HepG2 (cell line): ENCODE data around the gene SLC2A6. TPM values are rescaled to one million over a fixed set of nuclear protein-coding genes. Genes with fewer than 3 reads are reported as not detected.

Source experiments
- ATM ChIP-seq: fragments of 450-650 bp; IDR thresholded peaks from 2 replicates; pipeline ENCODE4 v1.7.1; 2017; ENCODE audit warnings: mild to moderate bottlenecking, borderline replicate concordance
- DNMT1 ChIP-seq: sonication (generic); formaldehyde crosslinking; IDR thresholded peaks from 2 replicates; pipeline ENCODE4 v1.5.1; 2020; ENCODE audit warnings: mild to moderate bottlenecking, missing genetic modification reagents
- ELF1 ChIP-seq: sonication (generic); formaldehyde crosslinking; IDR thresholded peaks from 2 replicates; pipeline ENCODE4 v1.4.0; 2020; ENCODE audit warnings: missing genetic modification reagents
- FLYWCH1 ChIP-seq: sonication (generic); formaldehyde crosslinking; IDR thresholded peaks from 2 replicates; pipeline ENCODE4 v1.8.1; 2023; ENCODE audit warnings: mild to moderate bottlenecking, missing genetic modification reagents
- GTF3A ChIP-seq: sonication (generic); formaldehyde crosslinking; conservative IDR thresholded peaks from 2 replicates; pipeline ENCODE4 v1.4.0; 2020; ENCODE audit warnings: mild to moderate bottlenecking, missing genetic modification reagents
- KAT8 ChIP-seq: IDR thresholded peaks from 2 replicates; pipeline ENCODE4 v1.6.1; 2016; ENCODE audit warnings: missing genetic modification reagents, missing compliant biosample characterization
- NPAS2 ChIP-seq: sonication (generic); formaldehyde crosslinking; IDR thresholded peaks from 2 replicates; pipeline ENCODE4 v1.8.0; 2022; ENCODE audit warnings: mild to moderate bottlenecking, missing genetic modification reagents, borderline replicate concordance
- RELA ChIP-seq: sonication (generic); formaldehyde crosslinking; IDR thresholded peaks from 2 replicates; pipeline ENCODE4 v1.4.0; 2020; ENCODE audit warnings: missing genetic modification reagents
- TRIM24 ChIP-seq: sonication (generic); formaldehyde crosslinking; IDR thresholded peaks from 2 replicates; pipeline ENCODE4 v1.8.0; 2022; ENCODE audit warnings: mild to moderate bottlenecking, missing genetic modification reagents
- ZNF33A ChIP-seq: sonication (generic); formaldehyde crosslinking; IDR thresholded peaks from 2 replicates; pipeline ENCODE4 v1.5.1; 2020; ENCODE audit warnings: missing genetic modification reagents, mild to moderate bottlenecking, moderate library complexity, borderline replicate concordance
- ZNF607 ChIP-seq: sonication (generic); formaldehyde crosslinking; IDR thresholded peaks from 2 replicates; pipeline ENCODE4 v1.5.1; 2020; ENCODE audit warnings: missing genetic modification reagents, mild to moderate bottlenecking, borderline replicate concordance
- ZNF703 ChIP-seq: sonication (generic); formaldehyde crosslinking; IDR thresholded peaks from 2 replicates; pipeline ENCODE4 v1.5.1; 2020; ENCODE audit warnings: missing genetic modification reagents, mild to moderate bottlenecking, moderate library complexity, borderline replicate concordance
- ZNF841 ChIP-seq: sonication (generic); formaldehyde crosslinking; IDR thresholded peaks from 2 replicates; pipeline ENCODE4 v1.8.1; 2023; ENCODE audit warnings: missing genetic modification reagents, borderline replicate concordance
- ZSCAN12 ChIP-seq: sonication (generic); formaldehyde crosslinking; IDR thresholded peaks from 2 replicates; pipeline ENCODE4 v1.9.0; 2021; ENCODE audit warnings: mild to moderate bottlenecking, missing genetic modification reagents
- ZSCAN22 ChIP-seq: sonication (generic); formaldehyde crosslinking; IDR thresholded peaks from 2 replicates; pipeline ENCODE4 v1.4.0; 2020; ENCODE audit warnings: mild to moderate bottlenecking, missing genetic modification reagents
- ZSCAN31 ChIP-seq: sonication (generic); formaldehyde crosslinking; IDR thresholded peaks from 2 replicates; pipeline ENCODE4 v1.5.0; 2020; ENCODE audit warnings: low read depth, mild to moderate bottlenecking, missing genetic modification reagents
- polyA plus RNA-seq, 8 experiments: library from polyadenylated mRNA; depleted of rRNA in 3 of 8; stranded (reverse) in 7 of 8; unstranded in 1 of 8; fragments of >200 nt; fragmentation: Illumina TruSeq in 4 of 8; extraction: Trizol in 4 of 8; gene quantifications; 2 replicates each; pipeline versions ENCODE4 v1.2.1 to v1.2.3, GENCODE V29; 2011 to 2016; ENCODE audit warnings: low read depth in 4 of 8, missing spikeins in 1 of 8, mixed read lengths in 1 of 8; ENCODE audit not compliant: insufficient read depth in 1 of 8
- total RNA-seq, 5 experiments: library from RNA; depleted of rRNA; stranded (reverse); fragments of >200 nt; fragmentation: Illumina TruSeq; extraction: Trizol; gene quantifications; 2 replicates each; pipeline ENCODE4 v1.2.3, GENCODE V29; 2016; ENCODE audit warnings: low read depth in 1 of 5
- TF ChIP-seq, protein P1 (sequence below): sonication (generic); formaldehyde crosslinking; conservative IDR thresholded peaks from 2 replicates; pipeline ENCODE4 v1.8.1; 2023; ENCODE audit warnings: missing genetic modification reagents
- TF ChIP-seq, protein P2 (sequence below): IDR thresholded peaks from 2 replicates; pipeline ENCODE4 v1.6.1; 2016
- TF ChIP-seq, protein P3 (sequence below): sonication (generic); formaldehyde crosslinking; IDR thresholded peaks from 2 replicates; pipeline ENCODE4 v1.8.0; 2022; ENCODE audit warnings: missing genetic modification reagents, low read depth, mild to moderate bottlenecking, borderline replicate concordance
- TF ChIP-seq, protein P4 (sequence below): sonication (generic); formaldehyde crosslinking; IDR thresholded peaks from 2 replicates; pipeline ENCODE4 v1.5.0; 2020; ENCODE audit warnings: mild to moderate bottlenecking, missing genetic modification reagents, borderline replicate concordance

The SLC2A6 gene
- total and polyA plus RNA-seq, 2 of the 13 experiments (the other 11 are each of a cell fraction or from before 2014, with no cell fraction given) = 4.1 to 15.0 TPM

DNA sequence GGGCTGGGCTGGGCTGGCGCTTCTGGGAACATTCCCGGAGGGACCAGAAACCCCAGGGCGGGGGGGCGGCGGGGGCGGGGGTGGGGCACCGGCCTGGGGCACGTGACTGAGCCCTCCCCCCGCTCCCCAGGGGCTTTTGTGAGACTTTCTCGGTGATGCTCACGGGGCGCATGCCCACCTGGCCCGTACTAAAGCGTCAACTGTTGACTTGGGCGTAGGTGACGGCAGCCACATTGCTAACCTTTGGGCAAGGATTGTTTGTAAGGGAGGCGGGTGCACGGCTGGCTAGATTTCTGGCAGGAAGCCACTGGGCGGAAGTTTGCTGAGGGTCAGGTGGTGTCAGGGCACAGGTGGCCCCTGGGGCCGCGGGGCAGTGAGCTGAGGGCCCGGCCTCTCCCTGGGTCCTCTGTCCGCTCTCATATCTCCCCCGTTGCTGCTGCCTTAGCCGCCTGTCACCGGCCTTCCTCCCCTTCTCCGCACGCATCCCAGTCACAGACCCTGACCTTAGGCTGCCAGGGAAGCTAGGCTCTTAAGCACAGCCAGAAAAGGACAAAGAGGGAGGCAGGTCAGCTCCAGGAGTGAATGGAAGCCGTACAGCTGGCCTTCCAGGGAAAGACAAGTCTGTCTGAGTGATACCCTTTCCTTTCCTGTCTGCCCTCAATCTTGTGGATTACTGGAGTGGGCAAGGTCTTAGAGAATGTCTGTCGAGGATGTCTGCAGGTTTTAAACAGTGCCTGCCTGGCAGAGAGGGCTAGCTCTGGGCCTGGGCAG lies 18.3 kb downstream of the SLC2A6 start (continued):
- no peak for TF ChIP-seq DNMT1 (CRISPR knock-in tag)
- no peak for TF ChIP-seq TRIM24
- no peak for TF ChIP-seq ZSCAN12 (CRISPR knock-in tag)
- no peak for TF ChIP-seq NPAS2 (CRISPR knock-in tag)
- TF ChIP-seq ZSCAN22 = no peak
- TF ChIP-seq ZNF703 = no peak
- TF ChIP-seq, protein P1, sequence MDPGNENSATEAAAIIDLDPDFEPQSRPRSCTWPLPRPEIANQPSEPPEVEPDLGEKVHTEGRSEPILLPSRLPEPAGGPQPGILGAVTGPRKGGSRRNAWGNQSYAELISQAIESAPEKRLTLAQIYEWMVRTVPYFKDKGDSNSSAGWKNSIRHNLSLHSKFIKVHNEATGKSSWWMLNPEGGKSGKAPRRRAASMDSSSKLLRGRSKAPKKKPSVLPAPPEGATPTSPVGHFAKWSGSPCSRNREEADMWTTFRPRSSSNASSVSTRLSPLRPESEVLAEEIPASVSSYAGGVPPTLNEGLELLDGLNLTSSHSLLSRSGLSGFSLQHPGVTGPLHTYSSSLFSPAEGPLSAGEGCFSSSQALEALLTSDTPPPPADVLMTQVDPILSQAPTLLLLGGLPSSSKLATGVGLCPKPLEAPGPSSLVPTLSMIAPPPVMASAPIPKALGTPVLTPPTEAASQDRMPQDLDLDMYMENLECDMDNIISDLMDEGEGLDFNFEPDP (CRISPR knock-in tag) = no peak
- TF ChIP-seq ZNF607 (CRISPR knock-in tag) = 0 out of 2 replicates have a peak, but pooled peaks have one; percentile 38
- TF ChIP-seq ATM = no peak
- TF ChIP-seq, protein P2, sequence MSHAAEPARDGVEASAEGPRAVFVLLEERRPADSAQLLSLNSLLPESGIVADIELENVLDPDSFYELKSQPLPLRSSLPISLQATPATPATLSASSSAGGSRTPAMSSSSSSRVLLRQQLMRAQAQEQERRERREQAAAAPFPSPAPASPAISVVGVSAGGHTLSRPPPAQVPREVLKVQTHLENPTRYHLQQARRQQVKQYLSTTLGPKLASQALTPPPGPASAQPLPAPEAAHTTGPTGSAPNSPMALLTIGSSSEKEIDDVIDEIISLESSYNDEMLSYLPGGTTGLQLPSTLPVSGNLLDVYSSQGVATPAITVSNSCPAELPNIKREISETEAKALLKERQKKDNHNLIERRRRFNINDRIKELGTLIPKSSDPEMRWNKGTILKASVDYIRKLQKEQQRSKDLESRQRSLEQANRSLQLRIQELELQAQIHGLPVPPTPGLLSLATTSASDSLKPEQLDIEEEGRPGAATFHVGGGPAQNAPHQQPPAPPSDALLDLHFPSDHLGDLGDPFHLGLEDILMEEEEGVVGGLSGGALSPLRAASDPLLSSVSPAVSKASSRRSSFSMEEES = peak; percentile 93
- TF ChIP-seq KAT8 (CRISPR knock-in tag) = peak; percentile 78; the same call in 1 of the 2 replicates
- TF ChIP-seq, protein P3, sequence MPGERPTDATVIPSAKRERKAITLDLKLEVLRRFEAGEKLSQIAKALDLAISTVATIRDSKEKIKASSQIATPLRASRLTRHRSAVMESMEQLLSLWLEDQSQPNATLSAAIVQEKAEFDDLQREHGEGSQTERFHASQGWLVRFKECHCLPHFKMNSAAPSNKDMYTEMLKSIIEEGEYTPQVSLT (CRISPR knock-in tag) = no peak
- TF ChIP-seq FLYWCH1 = no peak
- peak; percentile 94 for TF ChIP-seq ZSCAN31 (CRISPR knock-in tag)
- TF ChIP-seq, protein P4, sequence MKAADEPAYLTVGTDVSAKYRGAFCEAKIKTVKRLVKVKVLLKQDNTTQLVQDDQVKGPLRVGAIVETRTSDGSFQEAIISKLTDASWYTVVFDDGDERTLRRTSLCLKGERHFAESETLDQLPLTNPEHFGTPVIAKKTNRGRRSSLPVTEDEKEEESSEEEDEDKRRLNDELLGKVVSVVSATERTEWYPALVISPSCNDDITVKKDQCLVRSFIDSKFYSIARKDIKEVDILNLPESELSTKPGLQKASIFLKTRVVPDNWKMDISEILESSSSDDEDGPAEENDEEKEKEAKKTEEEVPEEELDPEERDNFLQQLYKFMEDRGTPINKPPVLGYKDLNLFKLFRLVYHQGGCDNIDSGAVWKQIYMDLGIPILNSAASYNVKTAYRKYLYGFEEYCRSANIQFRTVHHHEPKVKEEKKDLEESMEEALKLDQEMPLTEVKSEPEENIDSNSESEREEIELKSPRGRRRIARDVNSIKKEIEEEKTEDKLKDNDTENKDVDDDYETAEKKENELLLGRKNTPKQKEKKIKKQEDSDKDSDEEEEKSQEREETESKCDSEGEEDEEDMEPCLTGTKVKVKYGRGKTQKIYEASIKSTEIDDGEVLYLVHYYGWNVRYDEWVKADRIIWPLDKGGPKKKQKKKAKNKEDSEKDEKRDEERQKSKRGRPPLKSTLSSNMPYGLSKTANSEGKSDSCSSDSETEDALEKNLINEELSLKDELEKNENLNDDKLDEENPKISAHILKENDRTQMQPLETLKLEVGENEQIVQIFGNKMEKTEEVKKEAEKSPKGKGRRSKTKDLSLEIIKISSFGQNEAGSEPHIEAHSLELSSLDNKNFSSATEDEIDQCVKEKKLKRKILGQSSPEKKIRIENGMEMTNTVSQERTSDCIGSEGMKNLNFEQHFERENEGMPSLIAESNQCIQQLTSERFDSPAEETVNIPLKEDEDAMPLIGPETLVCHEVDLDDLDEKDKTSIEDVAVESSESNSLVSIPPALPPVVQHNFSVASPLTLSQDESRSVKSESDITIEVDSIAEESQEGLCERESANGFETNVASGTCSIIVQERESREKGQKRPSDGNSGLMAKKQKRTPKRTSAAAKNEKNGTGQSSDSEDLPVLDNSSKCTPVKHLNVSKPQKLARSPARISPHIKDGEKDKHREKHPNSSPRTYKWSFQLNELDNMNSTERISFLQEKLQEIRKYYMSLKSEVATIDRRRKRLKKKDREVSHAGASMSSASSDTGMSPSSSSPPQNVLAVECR (CRISPR knock-in tag) = peak; percentile 88; the same call in 1 of the 2 replicates
- no peak for TF ChIP-seq ZNF841 (CRISPR knock-in tag)
- TF ChIP-seq RELA (CRISPR knock-in tag) = no peak
- no peak for TF ChIP-seq ZNF33A (CRISPR knock-in tag)
- TF ChIP-seq GTF3A (CRISPR knock-in tag) = peak; percentile 25; the same call in 1 of the 2 replicates
- peak; percentile 75 for TF ChIP-seq ELF1
